ENCODE results near the gene TNC. TPM values are rescaled to one million over a fixed set of nuclear protein-coding genes. Genes with fewer than 3 reads are reported as not detected.

The TNC gene
- total RNA-seq, 1 experiment from 2014 or later: 5.7 TPM

- TF ChIP-seq, protein P1, sequence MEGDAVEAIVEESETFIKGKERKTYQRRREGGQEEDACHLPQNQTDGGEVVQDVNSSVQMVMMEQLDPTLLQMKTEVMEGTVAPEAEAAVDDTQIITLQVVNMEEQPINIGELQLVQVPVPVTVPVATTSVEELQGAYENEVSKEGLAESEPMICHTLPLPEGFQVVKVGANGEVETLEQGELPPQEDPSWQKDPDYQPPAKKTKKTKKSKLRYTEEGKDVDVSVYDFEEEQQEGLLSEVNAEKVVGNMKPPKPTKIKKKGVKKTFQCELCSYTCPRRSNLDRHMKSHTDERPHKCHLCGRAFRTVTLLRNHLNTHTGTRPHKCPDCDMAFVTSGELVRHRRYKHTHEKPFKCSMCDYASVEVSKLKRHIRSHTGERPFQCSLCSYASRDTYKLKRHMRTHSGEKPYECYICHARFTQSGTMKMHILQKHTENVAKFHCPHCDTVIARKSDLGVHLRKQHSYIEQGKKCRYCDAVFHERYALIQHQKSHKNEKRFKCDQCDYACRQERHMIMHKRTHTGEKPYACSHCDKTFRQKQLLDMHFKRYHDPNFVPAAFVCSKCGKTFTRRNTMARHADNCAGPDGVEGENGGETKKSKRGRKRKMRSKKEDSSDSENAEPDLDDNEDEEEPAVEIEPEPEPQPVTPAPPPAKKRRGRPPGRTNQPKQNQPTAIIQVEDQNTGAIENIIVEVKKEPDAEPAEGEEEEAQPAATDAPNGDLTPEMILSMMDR (IDR thresholded peaks at IDR 0.05): no peak
- TF ChIP-seq TCF7L2 (IDR thresholded peaks at IDR 0.05; ENCODE audit: low read depth, low read length) (no peak), SIN3A (IDR thresholded peaks at IDR 0.05; ENCODE audit: borderline replicate concordance, insufficient read depth, low read depth, low read length) (no peak)
- DNase-seq (ENCODE audit: low read depth, low spot score) (no peak), ATAC-seq (no peak)
- intact Hi-C loops (cut with micrococcal nuclease; ENCODE audit: unreplicated experiment): no loop called here
- H3K27me3 ChIP-seq (ENCODE audit: control insufficient read depth, insufficient read depth, low read length): 0 out of 2 replicates have a peak, but pooled peaks cover 2% of the 10 kb centered on the region
- no peak overlapping the region for H3K4me3 ChIP-seq (ENCODE audit: low read depth in 2 of 2, low read length in 2 of 2)
- H3K9me3 ChIP-seq (ENCODE audit: control insufficient read depth, insufficient read depth, low read depth, low read length): no peaks in the 10 kb centered on the region
- H3K27ac ChIP-seq (ENCODE audit: low read length): no peak overlapping the region
- H3K4me1 ChIP-seq (ENCODE audit: control insufficient read depth, insufficient read depth, low read length): no peaks in the 10 kb centered on the region
- no peaks in the 10 kb centered on the region for H3K36me3 ChIP-seq (ENCODE audit: control insufficient read depth, insufficient read depth, low read length)
- BruUV-seq (replicated peaks): no TSS peak
- in situ Hi-C loops (cut with HindIII; ENCODE audit: low pct_unique_long_range_greater_than_20kb, low sequenced_read_pairs): no loop called here
- ChIA-PET POLR2A (no interaction called here), CTCF (no interaction called here)
Observed at GRCh38 chr9:115122937-115123336, 5.0 kb upstream of the TNC start.

DNA sequence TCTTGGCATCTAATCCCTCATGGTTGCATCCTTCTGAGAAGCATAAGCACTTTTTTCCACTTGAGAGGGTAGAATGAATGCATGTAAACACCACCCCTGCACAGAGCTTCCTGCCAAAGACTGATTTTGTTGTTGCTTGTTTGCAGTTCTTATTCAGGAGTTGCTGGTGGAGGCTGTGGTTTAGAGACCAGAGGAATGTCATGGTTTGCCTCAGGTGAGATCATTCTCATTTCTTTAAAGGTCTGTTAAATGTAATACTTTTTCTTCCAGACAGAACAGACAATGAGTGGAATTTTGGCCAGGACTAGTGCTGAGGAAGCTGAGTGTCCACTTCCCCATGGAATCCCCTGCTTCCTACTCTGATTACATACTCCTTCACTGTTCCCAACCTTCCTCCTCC is 3.2 kb upstream of the TNC start:
- no TSS peak for BruUV-seq (replicated peaks)
- intact Hi-C loops (cut with micrococcal nuclease; ENCODE audit: unreplicated experiment) (no loop called here), in situ Hi-C loops (cut with HindIII; ENCODE audit: low pct_unique_long_range_greater_than_20kb, low sequenced_read_pairs) (no loop called here)
- Histone ChIP-seq H3K4me1 (ENCODE audit: control insufficient read depth, insufficient read depth, low read length) (no peaks in the 10 kb centered on the region), H3K27ac (ENCODE audit: low read length) (no peak overlapping the region), H3K9me3 (ENCODE audit: control insufficient read depth, insufficient read depth, low read depth, low read length) (no peaks in the 10 kb centered on the region), H3K27me3 (ENCODE audit: control insufficient read depth, insufficient read depth, low read length) (peaks cover 2% of the 10 kb centered on the region; the same call in 1 of the 2 replicates), H3K36me3 (ENCODE audit: control insufficient read depth, insufficient read depth, low read length) (no peaks in the 10 kb centered on the region), H3K4me3 (ENCODE audit: low read depth in 2 of 2, low read length in 2 of 2) (no peak overlapping the region)
- TF ChIP-seq, protein P1 (IDR thresholded peaks at IDR 0.05): no peak
- TF ChIP-seq POLR2AphosphoS5 (IDR thresholded peaks at IDR 0.05; ENCODE audit: low read depth, low read length): no peak
- TF ChIP-seq, protein P2, sequence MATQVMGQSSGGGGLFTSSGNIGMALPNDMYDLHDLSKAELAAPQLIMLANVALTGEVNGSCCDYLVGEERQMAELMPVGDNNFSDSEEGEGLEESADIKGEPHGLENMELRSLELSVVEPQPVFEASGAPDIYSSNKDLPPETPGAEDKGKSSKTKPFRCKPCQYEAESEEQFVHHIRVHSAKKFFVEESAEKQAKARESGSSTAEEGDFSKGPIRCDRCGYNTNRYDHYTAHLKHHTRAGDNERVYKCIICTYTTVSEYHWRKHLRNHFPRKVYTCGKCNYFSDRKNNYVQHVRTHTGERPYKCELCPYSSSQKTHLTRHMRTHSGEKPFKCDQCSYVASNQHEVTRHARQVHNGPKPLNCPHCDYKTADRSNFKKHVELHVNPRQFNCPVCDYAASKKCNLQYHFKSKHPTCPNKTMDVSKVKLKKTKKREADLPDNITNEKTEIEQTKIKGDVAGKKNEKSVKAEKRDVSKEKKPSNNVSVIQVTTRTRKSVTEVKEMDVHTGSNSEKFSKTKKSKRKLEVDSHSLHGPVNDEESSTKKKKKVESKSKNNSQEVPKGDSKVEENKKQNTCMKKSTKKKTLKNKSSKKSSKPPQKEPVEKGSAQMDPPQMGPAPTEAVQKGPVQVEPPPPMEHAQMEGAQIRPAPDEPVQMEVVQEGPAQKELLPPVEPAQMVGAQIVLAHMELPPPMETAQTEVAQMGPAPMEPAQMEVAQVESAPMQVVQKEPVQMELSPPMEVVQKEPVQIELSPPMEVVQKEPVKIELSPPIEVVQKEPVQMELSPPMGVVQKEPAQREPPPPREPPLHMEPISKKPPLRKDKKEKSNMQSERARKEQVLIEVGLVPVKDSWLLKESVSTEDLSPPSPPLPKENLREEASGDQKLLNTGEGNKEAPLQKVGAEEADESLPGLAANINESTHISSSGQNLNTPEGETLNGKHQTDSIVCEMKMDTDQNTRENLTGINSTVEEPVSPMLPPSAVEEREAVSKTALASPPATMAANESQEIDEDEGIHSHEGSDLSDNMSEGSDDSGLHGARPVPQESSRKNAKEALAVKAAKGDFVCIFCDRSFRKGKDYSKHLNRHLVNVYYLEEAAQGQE (IDR thresholded peaks at IDR 0.05; ENCODE audit: insufficient read depth in 1 of 2, low read depth in 2 of 2, low read length in 1 of 2): no peak
- TF ChIP-seq TCF7L2 (IDR thresholded peaks at IDR 0.05; ENCODE audit: low read depth, low read length): no peak
- TF ChIP-seq SIN3A (IDR thresholded peaks at IDR 0.05; ENCODE audit: borderline replicate concordance, insufficient read depth, low read depth, low read length): no peak
- no peak for DNase-seq (ENCODE audit: low read depth, low spot score)
- ChIA-PET CTCF (no interaction called here), POLR2A (no interaction called here)
- no peak for ATAC-seq
